Hepatocyte (in vitro differentiated cells): ENCODE results near the gene OBSCN. TPM values are rescaled to one million over a fixed set of nuclear protein-coding genes. Genes with fewer than 3 reads are reported as not detected.
"Not testable (repeated sequence)": the region's sequence is repeated elsewhere in the genome, so short reads cannot be mapped to it uniquely, and the experiment has no call there.

Experiments
- DNase-seq: peaks from one replicate; pipeline ENCODE4 v3.0.0-alpha.2; 2016; ENCODE audit warnings: low spot score
- H2AFZ ChIP-seq: fragments of 200-600 bp; sonication (generic); 2 replicates; pipeline ENCODE4 v1.6.0; 2016; ENCODE audit warnings: antibody characterized with exemption, mild to moderate bottlenecking
- H3K27ac ChIP-seq: fragments of 200-600 bp; sonication (generic); 2 replicates; pipeline ENCODE4 v1.5.1; 2016; ENCODE audit warnings: mild to moderate bottlenecking
- H3K27me3 ChIP-seq: fragments of 200-600 bp; sonication (generic); 2 replicates; pipeline ENCODE4 v1.6.1; 2016
- H3K36me3 ChIP-seq: fragments of 200-600 bp; sonication (generic); replicated peaks from 2 replicates; pipeline ENCODE4 v1.5.1; 2016; ENCODE audit warnings: low read depth; ENCODE audit not compliant: insufficient read depth
- H3K4me1 ChIP-seq: fragments of 200-600 bp; sonication (generic); 2 replicates; pipeline ENCODE4 v1.5.1; 2016; ENCODE audit warnings: mild to moderate bottlenecking, moderate library complexity; ENCODE audit not compliant: insufficient read depth
- H3K4me2 ChIP-seq: fragments of 200-600 bp; sonication (generic); 2 replicates; pipeline ENCODE4 v1.6.0; 2016
- H3K4me3 ChIP-seq: fragments of 200-600 bp; sonication (generic); 2 replicates; pipeline ENCODE4 v1.5.1; 2016; ENCODE audit warnings: mild to moderate bottlenecking
- H3K79me2 ChIP-seq: fragments of 200-600 bp; sonication (generic); 2 replicates; pipeline ENCODE4 v1.6.0; 2017; ENCODE audit warnings: mild to moderate bottlenecking
- H3K9me2 ChIP-seq: fragments of 200-600 bp; sonication (generic); replicated peaks from 2 replicates; pipeline ENCODE4 v1.6.0; 2017; ENCODE audit warnings: mild to moderate bottlenecking; ENCODE audit not compliant: insufficient read depth
- H3K9me3 ChIP-seq: fragments of 200-600 bp; sonication (generic); 2 replicates; pipeline ENCODE4 v1.5.1; 2016; ENCODE audit warnings: low read depth, mild to moderate bottlenecking
- H4K20me1 ChIP-seq: fragments of 200-600 bp; sonication (generic); 2 replicates; pipeline ENCODE4 v1.6.0; 2016; ENCODE audit warnings: mild to moderate bottlenecking; ENCODE audit not compliant: insufficient read depth, poor library complexity, severe bottlenecking
- CTCF ChIP-seq: fragments of 200-600 bp; sonication (generic); IDR thresholded peaks from 2 replicates; pipeline ENCODE4 v1.5.1; 2016; ENCODE audit warnings: antibody characterized with exemption, mild to moderate bottlenecking; ENCODE audit not compliant: poor library complexity
- EZH2 ChIP-seq: fragments of 200-600 bp; sonication (generic); IDR thresholded peaks from 2 replicates; pipeline ENCODE4 v1.6.1; 2016; ENCODE audit warnings: antibody characterized with exemption, mild to moderate bottlenecking, borderline replicate concordance
- EZH2phosphoT487 ChIP-seq: fragments of 200-600 bp; sonication (generic); IDR thresholded peaks from one replicate; pipeline ENCODE4 v1.6.1; 2018; ENCODE audit warnings: antibody characterized with exemption, mild to moderate bottlenecking, low read depth, moderate library complexity; ENCODE audit not compliant: unreplicated experiment, severe bottlenecking
- WGBS: methylation state at CpG from one replicate; pipeline ENCODE4 v1.1.6; 2016; ENCODE audit warnings: low lambda C conversion rate; ENCODE audit errors: missing lambda C conversion rate; 5-methylcytosine and 5-hydroxymethylcytosine counted together
- polyA plus RNA-seq: library from polyadenylated mRNA; unstranded; fragments of >200 nt; fragmentation: Nextera tagmentation; extraction: Ambion mirVana; gene quantifications from 2 replicates; pipeline ENCODE4 v1.2.1, GENCODE V29; 2016
- total RNA-seq: library from RNA; depleted of rRNA; stranded (reverse); fragments of >200 nt; gene quantifications from 2 replicates; pipeline ENCODE4 v1.2.3, GENCODE V29; 2014

The OBSCN gene
- total and polyA plus RNA-seq, 2 experiments from 2014 or later = 15.0 to 22.4 TPM

- no peaks in the 10 kb centered on the region for H3K4me1 ChIP-seq
- no peaks in the 10 kb centered on the region for H3K9me2 ChIP-seq
- H3K4me2 ChIP-seq = no peak overlapping the region
- no peak for DNase-seq
- TF ChIP-seq EZH2 = no peak
- no peak for TF ChIP-seq EZH2phosphoT487
- no peak for TF ChIP-seq CTCF
- H2AFZ ChIP-seq = no peak overlapping the region
- no peaks in the 10 kb centered on the region for H3K36me3 ChIP-seq
- 88% methylated on average over 22 of the region's 22 CpGs for WGBS
- H4K20me1 ChIP-seq = no peaks in the 10 kb centered on the region
- H3K27me3 ChIP-seq = no peaks in the 10 kb centered on the region
- no peak overlapping the region for H3K27ac ChIP-seq
- H3K79me2 ChIP-seq = no peaks in the 10 kb centered on the region
- H3K4me3 ChIP-seq = no peak overlapping the region
- no peaks in the 10 kb centered on the region for H3K9me3 ChIP-seq
These were observed 60.4 kb downstream of the OBSCN start for GRCh38 chr1:228267962-228268880.

- Histone ChIP-seq H2AFZ (no peak overlapping the region), H3K4me2 (no peak overlapping the region), H4K20me1 (no peaks in the 10 kb centered on the region), H3K9me3 (no peaks in the 10 kb centered on the region), H3K79me2 (no peaks in the 10 kb centered on the region), H3K9me2 (no peaks in the 10 kb centered on the region), H3K27ac (no peak overlapping the region), H3K4me1 (no peaks in the 10 kb centered on the region), H3K36me3 (no peaks in the 10 kb centered on the region), H3K4me3 (no peak overlapping the region), H3K27me3 (no peaks in the 10 kb centered on the region)
- no peak for TF ChIP-seq EZH2
- no peak for TF ChIP-seq CTCF
- no peak for TF ChIP-seq EZH2phosphoT487
- 91% methylated on average over 8 of the region's 8 CpGs for WGBS
- no peak for DNase-seq
These were observed 61.0 kb downstream of the OBSCN start for GRCh38 chr1:228268881-228269265.

- not testable (repeated sequence) for H3K4me3 ChIP-seq, H3K9me3 ChIP-seq, H4K20me1 ChIP-seq, H3K4me2 ChIP-seq, H3K9me2 ChIP-seq, H3K36me3 ChIP-seq, H3K79me2 ChIP-seq, H3K4me1 ChIP-seq, H2AFZ ChIP-seq, H3K27ac ChIP-seq, H3K27me3 ChIP-seq, DNase-seq
- 92% methylated on average over 13 of the region's 17 CpGs for whole genome bisulfite sequencing
These were observed 61.6 kb downstream of the OBSCN start for GRCh38 chr1:228269431-228269830.

DNA sequence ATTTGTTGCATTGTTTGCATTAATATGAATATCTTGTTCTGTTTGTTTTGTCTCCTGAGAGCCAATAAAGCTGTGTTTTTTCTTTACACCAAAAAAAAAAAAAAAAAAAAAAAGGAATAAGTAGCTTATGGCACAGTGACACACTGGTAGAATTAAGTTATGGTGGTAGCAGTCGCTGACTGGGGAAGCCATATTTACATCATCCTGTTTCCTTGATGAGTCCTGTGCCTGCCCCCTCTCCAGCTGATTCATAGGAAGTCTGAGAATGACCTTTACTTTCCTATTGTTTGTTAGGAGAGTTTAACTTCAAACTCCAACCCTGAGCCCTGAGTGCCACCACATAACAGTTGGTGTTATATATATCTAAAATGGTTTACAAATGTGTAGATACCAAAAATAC, 62.2 kb downstream of the OBSCN start:
- H3K36me3 ChIP-seq = no peaks in the 10 kb centered on the region
- no peaks in the 10 kb centered on the region for H3K79me2 ChIP-seq
- H2AFZ ChIP-seq = no peak overlapping the region
- no peaks in the 10 kb centered on the region for H3K27me3 ChIP-seq
- no peak overlapping the region for H3K4me2 ChIP-seq
- H3K4me1 ChIP-seq = no peaks in the 10 kb centered on the region
- H3K4me3 ChIP-seq = no peak overlapping the region
- TF ChIP-seq EZH2 (no peak), CTCF (no peak)
- DNase-seq = no peak
- no peaks in the 10 kb centered on the region for H4K20me1 ChIP-seq
- H3K9me2 ChIP-seq = no peaks in the 10 kb centered on the region
- no peaks in the 10 kb centered on the region for H3K9me3 ChIP-seq
- H3K27ac ChIP-seq = no peak overlapping the region
- WGBS = 90% methylated on average over 1 of the region's 1 CpG
